GM12878 (cell line): ENCODE data around the gene GARIN5A. TPM values are rescaled to one million over a fixed set of nuclear protein-coding genes. Genes with fewer than 3 reads are reported as not detected.
"Not testable (repeated sequence)": the region's sequence is repeated elsewhere in the genome, so short reads cannot be mapped to it uniquely, and the experiment has no call there.

ENCODE experiments used
- ATAC-seq: fragments of 200-7000 bp; cut with Tn5 transposase; 3 replicates; pipeline ENCODE4 v1.9.1; 2020; ENCODE audit warnings: mild to moderate bottlenecking, moderate library complexity
- BruUV-seq: library from RNA; stranded (reverse); fragments of 400-500 nt; replicated peaks from 2 replicates; lab custom pipeline; 2021; lab: Mats Ljungman, UMichigan
- CTCF ChIA-PET: fragments of 300-600 bp; sonication (Branson Sonifier 250); formaldehyde crosslinking; extraction: SDS; loops from one replicate; lab custom pipeline; 2021; ENCODE audit warnings: inconsistent platforms; lab: Yijun Ruan, JAX
- POLR2A ChIA-PET: fragments of 350-600 bp; formaldehyde crosslinking; extraction: SDS; loops from one replicate; lab custom pipeline; 2021; ENCODE audit warnings: inconsistent platforms; lab: Charles Lee
- RAD21 ChIA-PET: fragments of 300-600 bp; sonication (Branson Sonifier 250); formaldehyde crosslinking; loops from one replicate; lab custom pipeline; 2023; ENCODE audit warnings: antibody characterized with exemption; ENCODE audit not compliant: unreplicated experiment; lab: Charles Lee
- SMC1A ChIA-PET: fragments of 300-600 bp; sonication (Branson Sonifier 250); formaldehyde crosslinking; loops from one replicate; lab custom pipeline; 2023; ENCODE audit not compliant: unreplicated experiment, uncharacterized antibody; lab: Charles Lee
- DNase-seq: peaks from one replicate; pipeline ENCODE4 v3.0.0-alpha.2; 2011; ENCODE audit warnings: low read depth, low spot score
- FAIRE-seq: peaks from 3 replicates; lab custom pipeline; 2011; peaks lifted over from hg19 to GRCh38; lab: Jason Lieb, UNC
- H2AFZ ChIP-seq: 2 replicates; pipeline ENCODE4 v1.6.0; 2011; ENCODE audit warnings: low read depth, low read length, control low read depth; ENCODE audit not compliant: control insufficient read depth
- H3K27ac ChIP-seq: 2 replicates; pipeline ENCODE4 v1.5.1; 2011; ENCODE audit warnings: control low read depth; ENCODE audit not compliant: control insufficient read depth, insufficient read depth
- H3K27me3 ChIP-seq, 2 experiments: replicated peaks in 1 of 2; 2 replicates each; pipeline versions ENCODE4 v1.6.0 to v1.6.1; 2011; ENCODE audit warnings: low read length in 1 of 2; ENCODE audit not compliant: control insufficient read depth in 2 of 2, insufficient read depth in 2 of 2
- H3K36me3 ChIP-seq, 2 experiments: 2 replicates each; pipeline ENCODE4 v1.5.1; 2011; ENCODE audit warnings: low read length in 1 of 2; ENCODE audit not compliant: control insufficient read depth in 2 of 2, insufficient read depth in 2 of 2
- H3K4me1 ChIP-seq: 2 replicates; pipeline ENCODE4 v1.6.1; 2011; ENCODE audit warnings: mild to moderate bottlenecking, low read length, moderate library complexity, mixed read lengths; ENCODE audit not compliant: control insufficient read depth, insufficient read depth
- H3K4me2 ChIP-seq: 2 replicates; pipeline ENCODE4 v1.6.0; 2011; ENCODE audit warnings: control low read depth; ENCODE audit not compliant: control insufficient read depth, insufficient read depth
- H3K4me3 ChIP-seq: fragments of 200-600 bp; sonication (generic); 2 replicates; pipeline ENCODE4 v1.5.1; 2016
- H3K79me2 ChIP-seq: 2 replicates; pipeline ENCODE4 v1.6.0; 2011; ENCODE audit warnings: low read length; ENCODE audit not compliant: control insufficient read depth, insufficient read depth
- H3K9ac ChIP-seq: 2 replicates; pipeline ENCODE4 v1.8.0; 2011; ENCODE audit warnings: low read length, control low read depth, mixed read lengths; ENCODE audit not compliant: control insufficient read depth, insufficient read depth
- H3K9me3 ChIP-seq: replicated peaks from 3 replicates; pipeline ENCODE4 v1.5.1; 2011; ENCODE audit warnings: mild to moderate bottlenecking, low read length; ENCODE audit not compliant: control insufficient read depth, insufficient read depth
- H4K20me1 ChIP-seq: 2 replicates; pipeline ENCODE4 v1.6.0; 2011; ENCODE audit not compliant: control insufficient read depth, insufficient read depth
- BCL11A ChIP-seq: IDR thresholded peaks from 2 replicates; pipeline ENCODE4 v1.6.1; 2011; ENCODE audit warnings: low read depth, low read length
- REST ChIP-seq: IDR thresholded peaks from 2 replicates; pipeline ENCODE4 v1.6.1; 2012; ENCODE audit warnings: mild to moderate bottlenecking, low read depth, low read length
- WGBS: methylation state at CpG from one replicate; pipeline ENCODE4 v1.1.6; 2016; ENCODE audit warnings: low lambda C conversion rate; ENCODE audit not compliant: insufficient replicate concordance, insufficient coverage; ENCODE audit errors: missing lambda C conversion rate; 5-methylcytosine and 5-hydroxymethylcytosine counted together
- in situ Hi-C: fragments of 300-500 bp; cut with MboI; formaldehyde crosslinking; loops from 9 replicates; pipeline ENCODE4 v1.14.3; 2018; ENCODE audit warnings: mixed read lengths
- intact Hi-C: fragments of 100-400 bp; cut with micrococcal nuclease; formaldehyde crosslinking; loops from one replicate; pipeline ENCODE4 v1.14.2; 2022; ENCODE audit not compliant: unreplicated experiment
- polyA plus RNA-seq, 11 experiments: library from polyadenylated mRNA; depleted of rRNA in 4 of 11; unstranded in 6 of 11; stranded (reverse) in 5 of 11; fragments of >200 nt; fragmentation: Nextera tagmentation in 4 of 11; fragmentation: Illumina TruSeq in 1 of 11; extraction: Ambion mirVana in 4 of 11; extraction: Trizol in 1 of 11; gene quantifications; 1 replicate in 1 of 11; 2 replicates in 10 of 11; pipeline versions ENCODE4 v1.2.1 to v1.2.3, GENCODE V29; 2011 to 2016; ENCODE audit warnings: inconsistent platforms in 2 of 11, missing spikeins in 2 of 11, low read depth in 1 of 11
- total RNA-seq, 4 experiments: library from RNA; depleted of rRNA in 3 of 4; stranded (reverse); fragments of >200 nt in 3 of 4; fragmentation: Illumina TruSeq in 1 of 4; extraction: Trizol in 1 of 4; gene quantifications; 2 replicates each; pipeline versions ENCODE4 v1.2.1 to v1.2.3, GENCODE V29; 2013 to 2021

Gene GARIN5A
- total and polyA plus RNA-seq, 10 of the 15 experiments (the other 5 are each of a cell fraction or from before 2014, with no cell fraction given): 0.18 to 1.2 (median 0.24) TPM; not detected in 6

GRCh38 chr19:50475101-50475568 is 1.5 kb downstream of the GARIN5A start:
- ChIA-PET POLR2A (no interaction called here), RAD21 (no interaction called here), SMC1A (no interaction called here), CTCF (interaction anchor here (1.2 to 2.3 kb wide), 2 partner anchors 14 to 118 kb away, joined by 4 to 7 read pairs; no protein-coding TSS in a partner anchor)
- peaks cover 22% of the 10 kb centered on the region for H3K79me2 ChIP-seq
- no TSS peak for BruUV-seq
- DNase-seq: no peak
- H3K4me3 ChIP-seq: no peak overlapping the region
- no peaks in the 10 kb centered on the region for H3K4me1 ChIP-seq
- H4K20me1 ChIP-seq: no peaks in the 10 kb centered on the region
- 63% methylated on average over 12 of the region's 12 CpGs for WGBS
- no peak for FAIRE-seq
- no peak overlapping the region for H3K4me2 ChIP-seq
- intact Hi-C loops (no loop called here), in situ Hi-C loops (no loop called here)
- no peak overlapping the region for H2AFZ ChIP-seq
- ATAC-seq: no peak
- no peaks in the 10 kb centered on the region for H3K27me3 ChIP-seq
- no peak overlapping the region for H3K9ac ChIP-seq
- TF ChIP-seq BCL11A: no peak
- no peak for TF ChIP-seq REST
- peaks cover 7 to 9% of the 10 kb centered on the region in 2 experiments; a peak in 2 of 4 replicates for H3K36me3 ChIP-seq
- peaks cover 6% of the 10 kb centered on the region; the same call in 2 of the 3 replicates for H3K9me3 ChIP-seq
- H3K27ac ChIP-seq: no peak overlapping the region

GRCh38 chr19:50473336-50473735 is 3.3 kb downstream of the GARIN5A start:
- H4K20me1 ChIP-seq, H3K27me3 ChIP-seq, H3K4me1 ChIP-seq, H3K27ac ChIP-seq, SMC1A ChIA-PET, H3K4me2 ChIP-seq, DNase-seq, H3K9me3 ChIP-seq, intact Hi-C loops, FAIRE-seq, BruUV-seq, H2AFZ ChIP-seq, in situ Hi-C loops, POLR2A ChIA-PET, H3K9ac ChIP-seq, ATAC-seq, H3K4me3 ChIP-seq, H3K36me3 ChIP-seq: not testable (repeated sequence)
- ChIA-PET RAD21 (interaction anchor here (0.9 to 1.5 kb wide), 2 partner anchors 13 to 115 kb away, joined by 3 to 6 read pairs; no protein-coding TSS in a partner anchor), CTCF (interaction anchor here (1.1 kb wide), 1 partner anchor 105 kb away, joined by 5 read pairs; no protein-coding TSS in a partner anchor)
- WGBS: 35% methylated on average over 3 of the region's 3 CpGs
- peaks cover 16% of the 10 kb centered on the region for H3K79me2 ChIP-seq
